Dedifferentiated amniotic fluid mesenchymal stem cell (primary cell): ENCODE data around the gene KCNQ2.

Experiments used
- DNase-seq: peaks from one replicate; pipeline ENCODE4 v3.0.0-alpha.2; 2016; ENCODE audit errors: extremely low spot score

The KCNQ2 gene

GRCh38 chr20:63369024-63369530 lies 103.4 kb downstream of the KCNQ2 start:
- no peak for DNase-seq

GRCh38 chr20:63368151-63368550 lies 104.3 kb downstream of the KCNQ2 start:
- no peak for DNase-seq

- DNase-seq, result no peak
These were observed 104.9 kb downstream of the KCNQ2 start for GRCh38 chr20:63367446-63368055.

- DNase-seq, result no peak
These were observed 105.8 kb downstream of the KCNQ2 start for GRCh38 chr20:63366390-63367365.

GRCh38 chr20:63365601-63366389 lies 106.7 kb downstream of the KCNQ2 start:
- no peak for DNase-seq

- no peak for DNase-seq
These were observed 107.5 kb downstream of the KCNQ2 start for GRCh38 chr20:63364801-63365585.

GRCh38 chr20:63363981-63364561 lies 108.4 kb downstream of the KCNQ2 start:
- DNase-seq, result no peak

GRCh38 chr20:63363013-63363957 lies 109.2 kb downstream of the KCNQ2 start:
- DNase-seq, result no peak

- DNase-seq, result no peak
These were observed 109.9 kb downstream of the KCNQ2 start for GRCh38 chr20:63362436-63363009.

GRCh38 chr20:63361519-63362435 lies 110.7 kb downstream of the KCNQ2 start:
- no peak for DNase-seq

GRCh38 chr20:63360850-63361518 lies 111.5 kb downstream of the KCNQ2 start, which contains the start of gene CHRNA4:
TSS of gene CHRNA4 (minus strand) at chr20:63361349. CDS start at chr20:63361165, 184 bp downstream.
- no peak for DNase-seq

- no peak for DNase-seq
These were observed 112.3 kb downstream of the KCNQ2 start for GRCh38 chr20:63359937-63360849.

- DNase-seq, result no peak
These were observed 113.1 kb downstream of the KCNQ2 start for GRCh38 chr20:63359164-63359934.

GRCh38 chr20:63357921-63358905 lies 114.2 kb downstream of the KCNQ2 start:
- DNase-seq, result no peak
